Mesenchymal stem cell (in vitro differentiated cells and primary cell): Measurements from ENCODE around the gene UBE4A.

Experiments
- DNase-seq: peaks from one replicate; pipeline ENCODE4 v3.0.0-alpha.2; 2013
- H2AFZ ChIP-seq: one replicate; pipeline ENCODE4 v1.6.1; 2013; ENCODE audit warnings: low read depth, mild to moderate bottlenecking, control low read depth, inconsistent platforms, low read length, moderate library complexity
- H2AK5ac ChIP-seq: 2 replicates; pipeline ENCODE4 v1.6.1; 2013; ENCODE audit warnings: low read length, moderate library complexity, mild to moderate bottlenecking, inconsistent platforms; ENCODE audit not compliant: severe bottlenecking
- H2BK120ac ChIP-seq: one replicate; pipeline ENCODE4 v1.6.1; 2013; ENCODE audit warnings: low read depth, mild to moderate bottlenecking, inconsistent platforms, low read length, moderate library complexity
- H2BK12ac ChIP-seq, 2 experiments: one replicate each; pipeline ENCODE4 v1.6.1; 2013; ENCODE audit warnings: inconsistent platforms in 2 of 2, low read length in 2 of 2, mild to moderate bottlenecking in 2 of 2, moderate library complexity in 2 of 2, control low read depth in 1 of 2
- H2BK15ac ChIP-seq: one replicate; pipeline ENCODE4 v1.6.1; 2013; ENCODE audit warnings: mild to moderate bottlenecking, low read depth, inconsistent platforms; ENCODE audit not compliant: poor library complexity, severe bottlenecking
- H2BK5ac ChIP-seq: 2 replicates; pipeline ENCODE4 v1.6.1; 2013; ENCODE audit warnings: low read depth, mild to moderate bottlenecking, low read length, control low read depth, inconsistent platforms; ENCODE audit not compliant: poor library complexity, severe bottlenecking
- H3K14ac ChIP-seq, 2 experiments: one replicate each; pipeline ENCODE4 v1.6.1; 2013; ENCODE audit warnings: inconsistent platforms in 2 of 2, low read length in 2 of 2, control low read depth in 1 of 2, mild to moderate bottlenecking in 1 of 2, moderate library complexity in 1 of 2
- H3K18ac ChIP-seq, 2 experiments: one replicate each; pipeline ENCODE4 v1.6.1; 2013; ENCODE audit warnings: inconsistent platforms in 2 of 2, low read length in 2 of 2, control low read depth in 1 of 2, low read depth in 1 of 2, mild to moderate bottlenecking in 1 of 2
- H3K23ac ChIP-seq, 2 experiments: one replicate each; pipeline ENCODE4 v1.6.1; 2013; ENCODE audit warnings: inconsistent platforms in 2 of 2, low read length in 2 of 2, mild to moderate bottlenecking in 2 of 2, moderate library complexity in 2 of 2, control low read depth in 1 of 2
- H3K27ac ChIP-seq: 2 replicates; pipeline ENCODE4 v1.5.1; 2013; ENCODE audit warnings: mild to moderate bottlenecking, moderate library complexity, low read length, control low read depth, inconsistent platforms; ENCODE audit not compliant: poor library complexity, severe bottlenecking
- H3K27me3 ChIP-seq, 2 experiments: 2 replicates each; pipeline versions ENCODE4 v1.6.1 to v1.7.0; 2013; ENCODE audit warnings: low read length in 2 of 2, mild to moderate bottlenecking in 2 of 2, moderate library complexity in 2 of 2, control low read depth in 1 of 2, inconsistent platforms in 1 of 2; ENCODE audit not compliant: control insufficient read depth in 1 of 2, insufficient read depth in 1 of 2
- H3K36me3 ChIP-seq, 2 experiments: 2 replicates each; pipeline versions ENCODE4 v1.6.1 to v1.7.0; 2013; ENCODE audit warnings: low read length in 2 of 2, control low read depth in 1 of 2, inconsistent platforms in 1 of 2, low read depth in 1 of 2, mild to moderate bottlenecking in 1 of 2; ENCODE audit not compliant: insufficient read depth in 2 of 2, control insufficient read depth in 1 of 2
- H3K4ac ChIP-seq, 2 experiments: one replicate each; pipeline ENCODE4 v1.6.1; 2013; ENCODE audit warnings: inconsistent platforms in 2 of 2, low read length in 2 of 2, mild to moderate bottlenecking in 2 of 2, moderate library complexity in 2 of 2, control low read depth in 1 of 2, low read depth in 1 of 2
- H3K4me1 ChIP-seq: 2 replicates; pipeline ENCODE4 v1.6.1; 2013; ENCODE audit warnings: low read depth, low read length, control low read depth; ENCODE audit not compliant: control insufficient read depth, insufficient read depth
- H3K4me2 ChIP-seq: 2 replicates; pipeline ENCODE4 v1.6.1; 2013; ENCODE audit warnings: low read length, mild to moderate bottlenecking, inconsistent platforms; ENCODE audit not compliant: poor library complexity, severe bottlenecking
- H3K4me3 ChIP-seq, 2 experiments: 2 replicates each; pipeline versions ENCODE4 v1.5.1 to v1.7.0; 2013; ENCODE audit warnings: low read length in 2 of 2, mild to moderate bottlenecking in 2 of 2, control low read depth in 1 of 2, low read depth in 1 of 2; ENCODE audit not compliant: insufficient read depth in 1 of 2
- H3K79me1 ChIP-seq: replicated peaks from 2 replicates; pipeline ENCODE4 v1.6.1; 2013; ENCODE audit warnings: mild to moderate bottlenecking, control low read depth, low read length, inconsistent platforms; ENCODE audit not compliant: poor library complexity, severe bottlenecking
- H3K9ac ChIP-seq: 2 replicates; pipeline ENCODE4 v1.7.0; 2013; ENCODE audit warnings: mild to moderate bottlenecking, low read length, moderate library complexity
- H3K9me3 ChIP-seq: 2 replicates; pipeline ENCODE4 v1.7.0; 2013; ENCODE audit warnings: mild to moderate bottlenecking, low read length; ENCODE audit not compliant: control insufficient read depth
- H4K8ac ChIP-seq: one replicate; pipeline ENCODE4 v1.6.1; 2013; ENCODE audit warnings: inconsistent platforms, mild to moderate bottlenecking, low read length, moderate library complexity
- H4K91ac ChIP-seq: one replicate; pipeline ENCODE4 v1.6.1; 2013; ENCODE audit warnings: mild to moderate bottlenecking, low read length, inconsistent platforms
- WGBS: methylation state at CpG from one replicate; pipeline ENCODE4 v1.1.7; 2013; ENCODE audit warnings: mixed read lengths; 5-methylcytosine and 5-hydroxymethylcytosine counted together

UBE4A gene

DNA sequence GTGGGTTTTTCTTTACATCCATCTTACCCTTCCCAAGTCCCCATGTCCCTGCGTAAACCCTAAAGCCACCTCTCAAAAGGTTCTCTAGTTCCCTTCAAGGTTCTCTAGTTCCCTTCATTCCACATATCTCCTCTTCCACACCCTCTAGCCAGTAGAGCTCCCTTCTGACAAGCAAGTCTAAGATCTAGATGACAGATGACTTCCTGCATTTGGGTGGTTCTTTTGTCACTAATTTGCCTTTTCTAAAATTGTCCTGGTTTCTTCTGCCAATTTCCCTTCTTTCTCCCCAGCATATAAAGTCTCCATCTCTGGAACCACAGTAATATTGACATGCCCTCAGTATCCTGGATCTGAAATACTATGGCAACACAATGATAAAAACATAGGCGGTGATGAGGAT lies 47.1 kb upstream of the UBE4A start:
- H3K9me3 ChIP-seq, result no peaks in the 10 kb centered on the region
- no peak overlapping the region for H2AK5ac ChIP-seq
- no peaks in the 10 kb centered on the region for H3K79me1 ChIP-seq
- H3K18ac ChIP-seq, result no peak overlapping the region
- no peak overlapping the region for H3K14ac ChIP-seq
- H2BK5ac ChIP-seq, result no peak overlapping the region
- no peak for DNase-seq
- no peak overlapping the region for H4K91ac ChIP-seq
- no peak overlapping the region for H3K9ac ChIP-seq
- no peak overlapping the region for H4K8ac ChIP-seq
- 95% methylated on average over 2 of the region's 2 CpGs for WGBS
- H3K4ac ChIP-seq, result no peak overlapping the region
- H3K23ac ChIP-seq, result no peak overlapping the region
- no peak overlapping the region for H3K4me3 ChIP-seq
- peaks cover 37 to 50% of the 10 kb centered on the region in 2 experiments for H3K27me3 ChIP-seq
- peaks cover 4% of the 10 kb centered on the region for H3K4me1 ChIP-seq
- no peak overlapping the region for H2BK12ac ChIP-seq
- H2BK120ac ChIP-seq, result no peak overlapping the region
- no peak overlapping the region for H2BK15ac ChIP-seq
- no peak overlapping the region for H2AFZ ChIP-seq
- H3K27ac ChIP-seq, result no peak overlapping the region
- H3K36me3 ChIP-seq, result no peaks in the 10 kb centered on the region
- no peak overlapping the region for H3K4me2 ChIP-seq

DNA sequence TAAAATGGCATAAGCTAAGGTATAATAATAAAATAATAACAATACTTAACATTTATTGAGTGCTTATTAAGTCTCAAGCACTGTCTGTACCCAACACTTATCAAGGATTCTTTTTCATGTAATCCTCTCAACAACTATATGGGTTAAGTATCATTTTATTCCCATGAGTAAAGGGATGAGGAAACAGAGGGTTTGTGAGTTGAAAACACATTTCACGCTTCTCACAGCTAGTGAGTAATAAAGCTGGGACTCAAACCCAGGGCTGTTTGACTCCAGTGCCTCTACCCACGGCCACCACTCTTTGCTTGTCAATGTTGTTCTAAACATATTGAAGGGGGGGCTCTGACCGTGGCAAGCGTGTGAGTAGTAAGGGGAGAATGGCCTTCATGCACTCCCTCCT lies 46.2 kb upstream of the UBE4A start:
- Histone ChIP-seq H3K23ac (no peak overlapping the region), H3K18ac (no peak overlapping the region), H4K91ac (no peak overlapping the region), H3K4ac (no peak overlapping the region), H3K9me3 (no peaks in the 10 kb centered on the region), H3K4me3 (no peak overlapping the region), H2AK5ac (no peak overlapping the region), H2AFZ (no peak overlapping the region), H2BK120ac (no peak overlapping the region), H3K14ac (no peak overlapping the region), H3K79me1 (no peaks in the 10 kb centered on the region), H3K4me1 (peaks cover 4% of the 10 kb centered on the region), H3K27ac (no peak overlapping the region), H3K36me3 (no peaks in the 10 kb centered on the region), H4K8ac (no peak overlapping the region), H2BK12ac (no peak overlapping the region), H3K9ac (no peak overlapping the region), H2BK15ac (no peak overlapping the region), H2BK5ac (no peak overlapping the region), H3K27me3 (peaks cover 37 to 50% of the 10 kb centered on the region in 2 experiments), H3K4me2 (no peak overlapping the region)
- 63% methylated on average over 1 of the region's 4 CpGs for WGBS
- DNase-seq, result no peak

DNA sequence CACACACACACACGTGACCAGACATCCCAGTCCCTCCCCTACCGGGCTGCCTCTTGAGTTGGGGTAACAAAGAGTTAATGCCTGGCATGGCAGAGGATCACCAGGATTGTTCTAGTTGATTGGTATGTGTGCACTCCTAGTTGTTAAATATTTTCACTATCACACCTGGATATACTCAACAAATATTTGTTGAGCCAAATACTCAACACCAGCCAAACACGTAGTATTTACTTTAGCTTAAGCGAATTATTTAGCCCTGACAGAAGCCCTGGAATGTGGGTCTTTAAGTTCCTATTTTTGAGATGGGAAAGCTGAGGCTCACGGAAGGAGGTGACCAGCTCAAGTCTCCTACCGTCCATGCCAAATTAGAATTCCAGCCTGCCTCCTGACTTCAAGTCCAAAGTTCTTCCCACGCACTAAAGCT lies 44.4 kb upstream of the UBE4A start:
- Histone ChIP-seq H3K4me3 (no peak overlapping the region), H3K18ac (no peak overlapping the region), H2BK15ac (no peak overlapping the region), H3K27me3 (peaks cover 44 to 64% of the 10 kb centered on the region in 2 experiments), H3K4ac (no peak overlapping the region), H3K14ac (no peak overlapping the region), H4K91ac (no peak overlapping the region), H2BK120ac (no peak overlapping the region), H3K36me3 (no peaks in the 10 kb centered on the region), H3K79me1 (no peaks in the 10 kb centered on the region), H3K27ac (no peak overlapping the region), H3K4me2 (no peak overlapping the region), H3K9me3 (no peaks in the 10 kb centered on the region), H3K9ac (no peak overlapping the region), H3K4me1 (peaks cover 4% of the 10 kb centered on the region), H2AFZ (no peak overlapping the region), H4K8ac (no peak overlapping the region), H2BK12ac (no peak overlapping the region), H2BK5ac (no peak overlapping the region), H2AK5ac (no peak overlapping the region), H3K23ac (no peak overlapping the region)
- 58% methylated on average over 5 of the region's 7 CpGs for WGBS
- no peak for DNase-seq

DNA sequence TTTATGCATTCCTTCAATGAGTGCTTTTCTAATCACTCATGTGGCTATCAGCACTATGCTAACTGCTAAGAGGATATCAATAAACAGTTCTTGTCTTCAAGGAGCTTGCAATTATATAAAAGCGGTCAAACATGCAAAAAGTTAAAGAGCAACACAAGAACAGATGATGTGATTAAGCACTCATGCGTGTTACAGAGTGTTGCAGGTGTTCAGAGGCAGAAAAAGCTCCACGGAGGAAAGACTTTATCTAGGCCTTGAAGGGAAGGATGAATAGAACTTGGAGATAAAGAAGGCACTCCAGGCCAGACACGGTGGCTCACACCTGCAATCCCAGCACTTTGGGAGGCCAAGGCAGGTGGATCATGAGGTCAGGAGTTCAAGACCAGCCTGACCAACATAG lies 41.3 kb upstream of the UBE4A start:
- Histone ChIP-seq H3K4me1 (peaks cover 4% of the 10 kb centered on the region), H2BK5ac (no peak overlapping the region), H3K23ac (no peak overlapping the region), H3K9ac (no peak overlapping the region), H2AFZ (no peak overlapping the region), H3K4me3 (no peak overlapping the region), H2BK15ac (no peak overlapping the region), H3K4me2 (no peak overlapping the region), H3K27me3 (peaks cover 31 to 41% of the 10 kb centered on the region in 2 experiments), H3K4ac (no peak overlapping the region), H2BK120ac (no peak overlapping the region), H2BK12ac (no peak overlapping the region), H3K79me1 (no peaks in the 10 kb centered on the region), H2AK5ac (no peak overlapping the region), H3K18ac (no peak overlapping the region), H3K14ac (no peak overlapping the region), H3K27ac (no peak overlapping the region), H4K8ac (no peak overlapping the region), H4K91ac (no peak overlapping the region), H3K9me3 (no peaks in the 10 kb centered on the region), H3K36me3 (no peaks in the 10 kb centered on the region)
- DNase-seq, result no peak
- WGBS, result 94% methylated on average over 4 of the region's 4 CpGs
